Measurements from ENCODE around the gene NRIP1.

NRIP1 gene, protein sequence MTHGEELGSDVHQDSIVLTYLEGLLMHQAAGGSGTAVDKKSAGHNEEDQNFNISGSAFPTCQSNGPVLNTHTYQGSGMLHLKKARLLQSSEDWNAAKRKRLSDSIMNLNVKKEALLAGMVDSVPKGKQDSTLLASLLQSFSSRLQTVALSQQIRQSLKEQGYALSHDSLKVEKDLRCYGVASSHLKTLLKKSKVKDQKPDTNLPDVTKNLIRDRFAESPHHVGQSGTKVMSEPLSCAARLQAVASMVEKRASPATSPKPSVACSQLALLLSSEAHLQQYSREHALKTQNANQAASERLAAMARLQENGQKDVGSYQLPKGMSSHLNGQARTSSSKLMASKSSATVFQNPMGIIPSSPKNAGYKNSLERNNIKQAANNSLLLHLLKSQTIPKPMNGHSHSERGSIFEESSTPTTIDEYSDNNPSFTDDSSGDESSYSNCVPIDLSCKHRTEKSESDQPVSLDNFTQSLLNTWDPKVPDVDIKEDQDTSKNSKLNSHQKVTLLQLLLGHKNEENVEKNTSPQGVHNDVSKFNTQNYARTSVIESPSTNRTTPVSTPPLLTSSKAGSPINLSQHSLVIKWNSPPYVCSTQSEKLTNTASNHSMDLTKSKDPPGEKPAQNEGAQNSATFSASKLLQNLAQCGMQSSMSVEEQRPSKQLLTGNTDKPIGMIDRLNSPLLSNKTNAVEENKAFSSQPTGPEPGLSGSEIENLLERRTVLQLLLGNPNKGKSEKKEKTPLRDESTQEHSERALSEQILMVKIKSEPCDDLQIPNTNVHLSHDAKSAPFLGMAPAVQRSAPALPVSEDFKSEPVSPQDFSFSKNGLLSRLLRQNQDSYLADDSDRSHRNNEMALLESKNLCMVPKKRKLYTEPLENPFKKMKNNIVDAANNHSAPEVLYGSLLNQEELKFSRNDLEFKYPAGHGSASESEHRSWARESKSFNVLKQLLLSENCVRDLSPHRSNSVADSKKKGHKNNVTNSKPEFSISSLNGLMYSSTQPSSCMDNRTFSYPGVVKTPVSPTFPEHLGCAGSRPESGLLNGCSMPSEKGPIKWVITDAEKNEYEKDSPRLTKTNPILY (N-terminal part only)

DNA sequence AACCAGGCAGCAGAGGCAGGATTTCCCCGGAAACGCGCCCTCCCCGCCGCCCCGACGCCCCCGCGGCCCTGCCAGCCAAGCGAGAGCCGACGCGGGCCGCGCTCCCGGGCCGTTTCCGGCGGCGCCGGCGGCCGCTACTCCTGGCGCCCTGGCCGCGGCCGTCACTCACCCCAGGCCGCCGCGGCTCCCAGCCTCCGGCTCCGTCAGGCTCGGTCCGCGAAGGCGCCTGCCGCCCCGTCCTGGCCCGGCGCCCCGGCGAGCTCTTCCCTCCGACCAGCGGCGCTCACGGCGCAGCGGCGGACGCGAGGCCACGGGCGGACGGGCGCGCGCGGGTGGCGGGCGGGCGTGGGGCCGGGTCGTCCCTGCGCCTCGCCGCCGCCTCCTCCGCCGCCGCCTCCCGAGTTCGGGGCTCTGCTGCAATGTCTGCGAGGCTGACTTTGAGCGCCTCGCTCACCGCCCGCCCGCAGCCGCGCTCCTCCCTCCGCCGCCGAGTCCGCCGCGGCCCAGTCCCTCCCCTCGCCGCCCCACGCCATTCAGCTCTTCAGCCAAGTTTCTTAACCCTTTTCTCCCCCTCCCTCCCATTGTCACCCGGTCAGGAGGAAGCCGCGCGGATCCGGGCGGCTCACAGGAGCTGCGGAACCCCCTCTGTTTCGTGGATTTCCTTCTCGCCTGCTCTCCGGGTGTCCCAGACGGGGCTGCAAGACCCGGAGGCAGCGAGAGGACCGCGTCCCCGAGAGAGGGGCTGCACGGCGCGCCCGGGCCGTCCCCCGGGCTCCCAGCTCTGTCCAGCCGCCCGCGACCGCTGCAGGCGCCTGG, at the start of gene NRIP1:
Gene NRIP1 (minus strand): TSS at position 425 of the 816 bp plus-strand sequence. CDS start 96,808 bp downstream, outside the sequence.
- peak; percentile 77 to 78 for DNase-seq (ENCODE audit: low read depth in 2 of 2)

DNA sequence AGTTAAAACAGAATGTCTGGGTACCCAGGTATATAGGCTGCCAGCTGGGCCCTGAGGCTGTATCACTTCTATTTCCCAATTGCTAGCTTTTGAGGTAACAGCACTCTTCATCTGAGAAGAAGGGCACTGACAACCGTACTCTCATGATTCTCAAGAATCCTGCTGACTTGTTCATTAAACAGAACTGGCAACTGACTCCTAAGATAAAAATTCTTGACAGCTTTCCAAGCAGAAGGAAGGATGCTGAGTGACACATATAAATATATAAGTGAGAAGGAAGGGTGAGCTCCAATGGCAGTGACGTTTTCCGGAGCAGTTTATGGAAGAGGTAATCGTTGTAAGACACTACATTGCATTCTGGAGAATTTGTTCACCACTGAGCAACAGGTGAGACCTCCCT, 48.1 kb upstream of the NRIP1 start:
- DNase-seq (ENCODE audit: low read depth in 2 of 2) = no peak

DNA sequence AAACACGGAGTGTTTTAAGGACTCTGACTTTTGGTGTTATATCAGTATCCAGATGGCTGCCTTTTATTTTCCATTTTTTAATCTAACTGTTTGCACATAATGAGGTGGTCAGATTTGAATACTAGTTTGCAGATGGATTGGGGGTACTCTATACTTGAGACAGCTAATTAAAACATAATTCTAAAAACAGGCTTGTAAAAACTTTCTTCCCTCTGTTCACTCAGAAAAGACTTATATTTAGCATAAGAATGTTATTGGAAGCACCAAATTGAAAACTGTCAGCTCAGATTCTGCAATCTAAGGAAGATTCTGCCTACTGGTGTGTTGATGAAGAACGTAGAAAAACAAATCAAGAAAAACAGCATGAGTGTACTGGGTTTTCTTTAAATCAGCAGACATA, 44.0 kb upstream of the NRIP1 start:
- DNase-seq (ENCODE audit: low read depth in 2 of 2) = no peak

DNA sequence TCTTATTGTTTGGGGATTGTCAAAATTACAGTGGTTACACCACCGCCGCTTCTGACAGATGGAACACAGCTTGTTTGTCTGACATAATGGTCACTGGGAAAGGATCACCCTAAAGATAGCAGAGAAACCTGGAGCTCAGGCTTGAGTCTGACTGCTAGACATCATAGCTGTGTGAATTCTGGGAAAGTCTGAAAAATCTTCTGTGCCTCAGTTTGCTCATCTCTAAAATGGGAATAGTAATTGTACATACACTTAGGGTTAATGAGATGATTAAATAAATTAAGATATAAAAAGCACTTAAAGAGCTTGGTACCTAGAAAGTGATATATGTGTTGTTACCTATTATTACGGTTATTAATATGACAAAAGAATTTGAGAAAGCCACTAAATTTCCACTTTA, 39.7 kb upstream of the NRIP1 start:
- DNase-seq (ENCODE audit: low read depth in 2 of 2) = no peak

DNA sequence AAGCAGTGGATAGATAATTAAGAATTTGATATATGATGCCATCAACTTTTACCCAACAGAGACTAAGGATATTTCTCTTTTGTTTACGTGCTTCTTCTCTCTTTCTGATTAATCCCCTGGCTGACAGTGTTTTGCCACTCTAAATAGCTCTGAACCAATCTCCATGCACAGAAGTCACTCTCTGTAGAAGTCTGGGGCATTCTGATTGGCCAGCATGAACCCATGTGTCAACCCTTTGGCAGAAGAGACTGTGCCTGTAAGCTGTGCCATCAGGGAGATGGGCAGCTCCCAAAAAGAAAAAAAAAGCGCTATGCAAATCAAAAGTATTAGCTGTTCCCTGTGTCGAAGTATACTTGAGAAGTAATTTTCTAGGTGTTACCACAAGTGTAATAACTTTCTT, 34.1 kb upstream of the NRIP1 start:
- no peak for DNase-seq (ENCODE audit: low read depth in 2 of 2)

DNA sequence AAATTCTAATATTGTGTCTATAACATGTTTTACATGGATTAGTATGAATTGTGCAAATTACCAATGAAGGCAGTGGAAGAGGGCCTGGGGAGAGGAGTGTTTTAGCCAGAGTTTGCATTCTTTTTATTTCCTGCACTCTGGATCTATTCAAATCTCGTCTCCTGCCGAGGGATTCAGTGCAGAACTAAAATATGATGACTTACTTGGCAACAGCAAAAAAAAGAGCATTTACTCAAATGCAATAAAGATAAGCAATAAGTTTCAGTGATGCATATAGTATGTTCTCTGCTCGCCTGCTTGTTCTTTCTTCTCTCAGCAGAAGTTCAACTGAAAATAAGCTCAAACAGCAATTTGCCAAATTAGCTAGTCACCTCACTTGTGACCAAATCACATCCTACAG, 33.4 kb upstream of the NRIP1 start:
- DNase-seq (ENCODE audit: low read depth in 2 of 2) = no peak

DNA sequence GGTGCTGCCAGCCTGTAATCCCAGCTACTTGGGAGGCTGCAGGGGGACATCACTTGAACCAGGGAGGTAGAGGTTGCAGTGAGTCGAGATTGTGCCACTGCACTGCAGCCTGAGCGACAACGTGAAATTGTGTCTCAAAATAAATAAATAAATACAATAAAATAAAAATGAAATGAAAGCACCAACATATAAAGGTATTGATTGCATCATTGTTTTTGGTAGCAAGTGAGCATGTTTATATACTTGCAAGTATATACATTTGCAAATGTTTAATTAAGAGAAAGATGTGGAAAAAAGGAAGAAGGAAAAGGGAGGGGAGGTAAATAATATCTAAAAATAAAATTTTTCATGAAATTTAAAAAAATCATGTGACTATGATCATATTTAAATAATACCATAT, 32.8 kb upstream of the NRIP1 start:
- no peak for DNase-seq (ENCODE audit: low read depth in 2 of 2)

DNA sequence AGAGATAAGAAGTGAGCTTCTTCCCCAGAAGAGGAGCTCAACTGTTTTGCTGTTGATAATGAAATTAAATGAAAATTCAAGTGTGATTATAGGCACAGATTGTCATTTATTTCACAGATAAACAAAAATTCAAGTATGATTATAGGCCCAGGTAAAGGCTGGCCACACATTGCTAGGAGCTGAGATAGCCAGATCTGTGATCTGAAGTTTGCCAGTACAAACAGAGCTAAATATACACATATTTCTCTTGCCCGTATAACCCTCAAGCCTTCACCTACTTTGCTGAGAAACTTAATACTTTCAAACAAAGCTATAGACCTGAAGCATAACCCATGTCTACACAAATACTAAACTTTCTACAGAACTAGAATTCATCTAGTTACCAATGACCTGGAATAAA, 31.3 kb upstream of the NRIP1 start:
- no peak for DNase-seq (ENCODE audit: low read depth in 2 of 2)

DNA sequence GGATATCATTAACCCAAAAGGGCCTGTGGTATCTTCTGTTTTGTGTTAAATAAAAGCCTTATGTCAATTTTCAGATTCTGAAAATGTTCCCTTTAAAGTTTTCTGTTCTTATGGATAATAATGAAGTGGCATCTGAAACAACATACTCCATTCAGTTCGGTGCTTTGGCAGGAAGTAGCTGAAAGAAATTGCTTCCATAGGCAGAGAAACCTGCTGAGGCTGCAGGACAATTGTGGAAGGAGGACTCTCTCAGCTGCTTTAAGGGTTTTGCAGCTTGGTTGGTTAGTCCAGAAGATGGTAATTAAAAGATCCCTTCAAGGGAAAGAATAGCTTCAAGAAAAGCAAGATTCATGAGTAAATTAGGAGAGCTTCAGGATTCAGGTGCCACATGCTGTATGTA, 30.5 kb upstream of the NRIP1 start:
- DNase-seq (ENCODE audit: low read depth in 2 of 2) = no peak

DNA sequence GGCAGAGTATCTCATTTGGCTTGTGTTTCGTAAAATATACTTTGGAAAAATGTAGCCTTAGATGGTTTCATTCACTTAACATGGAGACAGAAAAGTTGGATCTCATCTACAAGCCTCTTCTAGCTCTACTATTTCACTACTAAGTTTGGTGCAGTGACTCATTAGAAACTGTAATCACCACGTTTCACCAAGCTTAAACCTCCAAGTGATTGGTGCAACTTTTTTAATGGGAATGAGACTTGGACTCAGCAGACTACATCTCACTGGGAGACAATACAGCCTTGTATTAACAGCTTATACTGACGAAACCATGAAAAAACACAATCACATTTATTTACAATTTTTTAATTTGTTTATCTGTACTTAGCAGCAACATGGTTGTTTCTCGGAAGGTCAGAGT, 29.9 kb upstream of the NRIP1 start:
- DNase-seq (ENCODE audit: low read depth in 2 of 2) = no peak

DNA sequence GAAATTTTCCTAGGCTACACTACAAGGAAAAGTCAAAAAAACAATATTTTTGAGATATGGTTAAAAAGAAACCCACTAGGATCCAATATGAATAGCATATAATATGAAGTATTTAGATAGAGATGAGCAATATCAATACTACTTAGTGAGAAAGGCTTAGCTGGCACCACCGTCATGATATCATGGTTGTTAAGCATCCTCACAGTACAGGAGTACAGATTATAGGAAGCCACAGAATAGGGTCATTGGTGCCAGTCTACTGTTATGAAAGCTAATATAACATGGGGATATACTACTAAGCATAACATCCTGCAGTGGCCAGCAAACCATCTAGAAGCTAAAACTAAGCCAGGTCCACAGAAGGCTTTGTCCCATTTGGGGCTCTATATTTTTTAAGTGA, 28.4 kb upstream of the NRIP1 start:
- DNase-seq (ENCODE audit: low read depth in 2 of 2) = no peak

DNA sequence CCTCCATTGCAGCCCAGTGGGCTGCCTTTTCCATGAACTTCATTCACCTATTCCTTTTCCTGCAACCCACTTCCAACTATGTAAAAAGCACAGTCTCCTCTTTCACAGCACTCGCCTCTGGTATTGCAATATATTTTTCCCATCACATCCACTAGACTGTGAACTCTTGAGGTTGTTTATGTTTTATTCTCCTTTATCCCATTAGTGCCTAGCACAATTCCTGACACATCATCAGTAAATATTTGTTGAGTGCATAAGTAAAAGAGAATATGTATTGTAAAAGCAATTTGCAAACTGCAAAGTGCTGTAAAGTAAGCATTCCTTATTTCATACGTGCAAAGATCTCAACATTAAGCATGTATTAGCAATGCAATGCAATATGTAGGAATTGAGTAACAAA, 27.9 kb upstream of the NRIP1 start:
- DNase-seq (ENCODE audit: low read depth in 2 of 2) = no peak

DNA sequence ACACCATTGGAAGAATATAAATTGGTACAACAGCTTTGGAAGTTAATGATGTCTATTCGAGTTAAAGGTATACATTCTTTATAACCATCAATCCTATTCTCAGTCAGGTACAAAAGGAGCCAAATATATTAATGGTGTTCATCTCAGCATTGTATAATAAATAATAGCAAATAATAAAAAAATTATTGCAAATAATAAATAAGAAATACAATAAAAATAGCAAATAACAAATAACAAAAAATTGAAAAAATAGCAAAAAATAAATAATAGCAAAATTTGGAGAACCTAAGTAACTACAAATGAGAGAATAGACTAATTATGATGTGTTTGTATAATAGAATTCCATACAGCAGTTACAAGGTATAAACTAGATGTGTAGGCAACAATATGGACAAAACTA, 25.6 kb upstream of the NRIP1 start:
- no peak for DNase-seq (ENCODE audit: low read depth in 2 of 2)

DNA sequence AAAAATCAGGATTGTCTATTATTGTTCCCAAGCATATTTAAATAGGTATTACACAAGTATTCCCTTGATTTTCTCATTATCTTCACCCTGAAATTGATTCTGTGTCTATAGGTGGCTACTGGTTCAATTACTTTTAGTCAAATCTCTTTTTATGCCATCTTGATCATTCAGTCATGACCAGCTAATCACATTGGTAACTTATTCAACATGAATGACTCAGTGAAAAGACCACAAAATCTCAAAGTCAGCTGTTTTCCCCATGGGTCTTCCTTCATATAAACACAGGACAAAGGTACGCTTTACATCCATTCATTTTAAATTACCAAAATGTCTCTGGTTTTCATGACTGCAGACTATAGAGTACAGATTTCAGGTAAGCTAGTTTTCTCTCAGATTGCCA, 23.7 kb upstream of the NRIP1 start:
- no peak for DNase-seq (ENCODE audit: low read depth in 2 of 2)

DNA sequence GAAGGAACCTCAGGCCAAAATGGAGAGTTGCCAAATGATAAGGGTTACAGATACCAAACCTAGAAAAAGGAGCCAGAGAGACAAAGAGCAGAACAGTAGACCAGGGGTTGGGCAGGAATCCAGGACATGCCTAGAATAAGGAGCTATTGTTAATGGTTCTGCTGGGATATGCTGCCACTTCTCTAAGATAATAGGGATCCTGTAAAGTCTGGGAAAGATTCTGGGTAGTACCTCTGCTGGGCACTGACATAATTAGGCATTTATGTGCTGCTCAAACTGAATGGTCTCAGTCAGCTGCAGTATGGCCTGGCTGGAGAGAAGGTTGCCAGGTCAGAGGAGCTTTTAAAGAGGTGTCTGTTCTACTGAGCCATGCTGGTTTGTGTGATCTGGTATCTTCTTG, 19.9 kb upstream of the NRIP1 start:
- no peak for DNase-seq (ENCODE audit: low read depth in 2 of 2)

DNA sequence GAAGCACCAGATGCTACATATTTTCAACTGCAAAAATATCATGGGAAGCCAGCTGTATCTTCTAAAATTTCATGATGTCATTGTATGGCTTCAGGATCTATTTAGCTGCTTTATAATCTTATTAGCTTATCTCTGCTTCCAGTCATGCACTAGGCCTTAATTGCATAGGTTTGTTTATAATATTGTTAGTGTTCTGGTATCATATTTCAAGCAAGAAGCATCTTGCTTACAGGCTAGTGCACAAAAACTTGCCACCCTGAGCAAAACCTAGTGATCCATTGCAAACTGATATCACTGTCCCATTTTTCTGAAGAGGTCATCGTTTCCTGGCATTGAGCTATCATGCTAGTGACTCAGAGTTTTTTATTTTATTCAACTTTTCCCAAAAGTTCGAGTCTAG, 15.7 kb upstream of the NRIP1 start:
- no peak for DNase-seq (ENCODE audit: low read depth in 2 of 2)

DNA sequence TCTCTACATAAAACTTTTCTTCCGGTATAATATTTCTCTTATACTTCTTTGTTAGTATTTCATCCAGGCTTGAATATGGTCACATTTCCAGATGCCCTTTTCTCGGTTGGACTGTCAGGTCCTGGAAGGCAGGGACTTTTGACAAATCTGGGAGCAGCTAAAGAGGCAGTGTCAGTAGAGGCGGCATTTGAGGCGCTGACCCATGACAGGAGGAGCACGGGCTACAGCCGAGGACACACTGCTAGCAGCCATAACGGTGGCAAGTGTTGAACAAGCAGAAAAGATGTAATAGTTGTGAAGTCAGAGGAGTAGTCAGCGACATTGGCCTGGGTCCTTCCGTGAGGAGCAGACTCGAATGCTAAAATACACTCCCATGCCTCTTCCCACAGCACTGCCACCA, 14.5 kb upstream of the NRIP1 start:
- DNase-seq (ENCODE audit: low read depth in 2 of 2) = no peak

DNA sequence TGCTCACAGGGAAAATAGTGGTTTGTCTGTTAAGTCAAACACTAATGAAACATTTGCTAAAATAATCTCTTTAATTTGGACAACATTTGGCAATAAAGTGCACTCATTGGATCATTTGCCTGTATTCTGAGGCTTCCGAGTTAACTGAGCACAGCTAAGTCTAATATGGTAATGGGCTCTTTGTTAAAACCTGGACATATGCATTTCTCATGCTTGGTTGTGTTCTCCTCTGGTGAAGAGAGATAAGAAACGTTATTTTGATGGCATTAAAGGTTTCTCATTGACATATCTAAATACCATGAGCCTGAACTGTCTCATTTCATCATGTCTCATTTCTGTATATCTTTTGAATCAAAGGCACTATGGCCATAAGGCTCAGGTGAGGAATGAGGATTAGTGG, 13.4 kb upstream of the NRIP1 start:
- no peak for DNase-seq (ENCODE audit: low read depth in 2 of 2)

DNA sequence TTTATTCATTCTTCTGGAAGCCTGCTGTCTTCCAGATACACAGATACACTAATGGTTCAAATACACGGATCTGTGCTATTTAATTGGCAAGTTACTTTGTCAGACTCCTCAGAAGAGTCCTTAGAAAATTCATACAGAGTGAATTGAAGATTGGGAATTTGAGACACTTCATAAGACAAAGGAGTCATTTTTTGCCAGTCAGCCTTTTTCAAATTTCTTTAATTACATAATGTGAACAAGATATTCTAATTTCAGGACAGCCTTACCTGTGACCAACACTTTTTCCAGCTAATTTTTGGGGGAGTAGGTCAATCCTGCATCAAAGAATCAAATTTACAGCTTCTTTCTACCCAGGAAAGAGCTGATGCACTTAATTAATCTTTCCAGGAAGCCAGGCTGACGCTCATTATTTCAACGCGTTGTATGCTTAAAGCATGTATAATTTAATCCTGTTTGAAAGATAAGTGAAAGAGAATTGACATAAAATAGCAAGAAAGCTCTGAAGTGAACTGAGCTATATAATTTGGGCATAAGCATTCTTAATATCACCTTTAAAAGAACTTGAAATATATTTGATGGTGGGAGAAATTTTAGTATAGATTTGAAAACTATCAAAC, 12.8 kb upstream of the NRIP1 start:
- DNase-seq (ENCODE audit: low read depth in 2 of 2) = no peak

DNA sequence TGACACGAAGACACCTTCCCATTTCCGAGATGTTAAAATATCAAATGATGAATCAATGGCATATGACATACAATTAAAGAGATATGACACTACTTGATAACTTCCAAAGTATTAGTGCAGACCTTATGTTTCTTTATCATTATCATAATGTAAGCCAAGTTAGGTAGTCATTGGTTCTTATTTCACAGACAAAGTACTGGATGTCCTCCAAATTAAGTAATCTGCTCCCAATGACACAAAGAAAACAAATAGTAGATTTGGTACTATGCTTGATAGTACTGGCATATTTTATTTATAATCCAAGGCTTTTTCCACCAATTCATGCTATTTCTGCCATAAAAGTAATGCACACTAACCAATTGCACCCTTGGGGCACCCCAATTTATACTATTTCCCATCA, 11.9 kb upstream of the NRIP1 start:
- DNase-seq (ENCODE audit: low read depth in 2 of 2) = no peak

DNA sequence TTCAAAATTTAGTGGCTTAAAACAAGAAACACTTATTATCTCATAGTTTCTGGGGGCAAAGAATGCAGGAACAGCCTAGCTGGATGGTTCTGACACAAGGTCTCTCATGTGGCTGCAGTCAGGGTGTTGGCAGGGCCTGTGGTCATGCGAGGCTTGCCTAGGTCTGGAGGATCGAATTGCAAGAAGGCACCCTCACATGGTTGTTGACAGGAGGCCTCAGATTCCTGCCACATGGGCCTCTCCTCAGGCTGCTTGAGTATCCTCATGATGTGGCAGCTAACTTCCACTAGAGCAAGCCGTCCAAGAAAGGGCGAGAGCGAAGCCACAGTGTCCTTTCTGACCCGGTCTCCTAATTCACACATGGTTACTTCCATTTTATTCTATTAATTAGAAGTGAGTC, 6.2 kb upstream of the NRIP1 start:
- no peak for DNase-seq (ENCODE audit: low read depth in 2 of 2)

Measured in fibroblast of skin of left quadriceps (primary cell).